ENCODE results near the gene LRRC10.
"Not testable (repeated sequence)": the region's sequence is repeated elsewhere in the genome, so short reads cannot be mapped to it uniquely, and the experiment has no call there.

LRRC10 gene

DNA sequence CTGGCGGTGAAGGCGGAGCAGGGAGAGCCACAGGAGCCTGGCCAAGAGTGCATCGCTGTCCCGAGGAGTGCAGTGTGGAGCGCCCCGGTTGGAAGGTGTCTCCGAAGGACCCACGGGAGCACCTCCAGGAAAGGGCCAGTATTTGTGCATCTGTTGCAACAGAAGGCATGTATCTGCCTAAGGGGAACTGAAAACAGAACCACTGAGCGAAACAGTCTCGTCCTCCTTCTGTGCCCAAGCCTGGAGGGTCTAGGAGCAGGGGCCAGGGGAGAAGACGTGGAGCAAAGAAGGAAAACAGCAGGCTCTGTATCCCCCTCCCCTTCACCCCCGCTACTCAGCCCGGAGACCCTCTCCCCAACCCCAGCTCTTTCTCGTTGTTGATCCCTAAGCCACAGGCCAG is 5.3 kb upstream of the LRRC10 start:
- Histone ChIP-seq H3K36me3 (ENCODE audit: insufficient read depth, low read length) (no peaks in the 10 kb centered on the region), H3K27ac (ENCODE audit: low read depth, low read length) (no peak overlapping the region), H3K4me3 (ENCODE audit: low read depth in 1 of 2, low read length in 2 of 2) (no peak overlapping the region), H3K9ac (ENCODE audit: low read length) (no peak overlapping the region), H3K27me3 (ENCODE audit: control insufficient read depth in 1 of 2, insufficient read depth in 2 of 2, low read length in 2 of 2) (no peaks in the 10 kb centered on the region), H3K4me1 (ENCODE audit: insufficient read depth, low read length) (no peaks in the 10 kb centered on the region), H3K9me3 (ENCODE audit: low read length) (no peaks in the 10 kb centered on the region)

DNA sequence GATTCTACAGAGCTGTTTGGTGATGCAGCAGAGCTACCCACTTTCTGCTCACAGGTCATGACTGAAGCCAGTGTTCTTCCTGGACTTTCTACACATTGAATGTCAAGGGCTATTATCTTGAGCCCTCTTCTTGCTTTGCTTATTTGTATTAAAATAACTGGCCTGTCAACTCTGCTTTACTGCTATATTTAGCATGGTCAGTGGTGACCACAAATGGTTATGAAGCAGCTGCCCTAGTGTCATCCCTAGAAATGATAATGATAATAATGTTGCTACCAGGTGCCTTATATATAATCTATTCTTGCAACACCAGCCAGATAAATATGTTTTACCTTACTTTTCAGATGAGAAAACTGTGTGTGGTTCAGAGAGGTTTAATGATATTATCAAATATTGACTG is 2.6 kb upstream of the LRRC10 start:
- Histone ChIP-seq H3K27ac (ENCODE audit: low read depth, low read length) (no peak overlapping the region), H3K4me1 (ENCODE audit: insufficient read depth, low read length) (no peaks in the 10 kb centered on the region)

DNA sequence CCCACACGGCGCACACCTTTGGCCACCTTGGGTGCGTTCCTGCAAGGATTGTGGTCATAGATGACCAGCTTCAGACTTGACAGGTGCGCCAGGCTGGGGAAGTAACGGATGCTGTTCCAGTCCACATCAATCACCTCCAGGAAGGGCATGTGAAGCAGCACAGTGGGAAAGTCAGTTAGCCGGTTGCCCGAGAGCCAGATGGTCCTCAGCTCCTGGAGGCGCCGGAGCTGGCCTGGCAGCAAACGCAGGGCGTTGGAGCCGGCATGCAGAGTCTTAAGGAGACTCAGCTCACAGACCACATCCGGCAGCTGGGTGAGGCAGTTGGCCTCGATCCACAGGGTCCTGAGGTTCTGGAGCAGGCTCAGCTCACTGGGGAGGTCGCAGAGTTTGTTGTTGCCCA is 581 bp downstream of the LRRC10 start:
- H3K27ac ChIP-seq (ENCODE audit: low read depth, low read length): no peak overlapping the region
- no peaks in the 10 kb centered on the region for H3K27me3 ChIP-seq (ENCODE audit: control insufficient read depth in 1 of 2, insufficient read depth in 2 of 2, low read length in 2 of 2)
- H3K4me1 ChIP-seq (ENCODE audit: insufficient read depth, low read length): no peaks in the 10 kb centered on the region
- no peak overlapping the region for H3K9ac ChIP-seq (ENCODE audit: low read length)
- H3K4me3 ChIP-seq (ENCODE audit: low read depth in 1 of 2, low read length in 2 of 2): no peak overlapping the region
- no peaks in the 10 kb centered on the region for H3K36me3 ChIP-seq (ENCODE audit: insufficient read depth, low read length)
- H3K9me3 ChIP-seq (ENCODE audit: low read length): no peaks in the 10 kb centered on the region

More for the DNA sequence above, 2.6 kb upstream of the LRRC10 start:
- Histone ChIP-seq H3K36me3 (ENCODE audit: insufficient read depth, low read length) (no peaks in the 10 kb centered on the region), H3K9me3 (ENCODE audit: low read length) (no peaks in the 10 kb centered on the region), H3K4me3 (ENCODE audit: low read depth in 1 of 2, low read length in 2 of 2) (no peak overlapping the region), H3K9ac (ENCODE audit: low read length) (no peak overlapping the region), H3K27me3 (ENCODE audit: control insufficient read depth in 1 of 2, insufficient read depth in 2 of 2, low read length in 2 of 2) (no peaks in the 10 kb centered on the region)

DNA sequence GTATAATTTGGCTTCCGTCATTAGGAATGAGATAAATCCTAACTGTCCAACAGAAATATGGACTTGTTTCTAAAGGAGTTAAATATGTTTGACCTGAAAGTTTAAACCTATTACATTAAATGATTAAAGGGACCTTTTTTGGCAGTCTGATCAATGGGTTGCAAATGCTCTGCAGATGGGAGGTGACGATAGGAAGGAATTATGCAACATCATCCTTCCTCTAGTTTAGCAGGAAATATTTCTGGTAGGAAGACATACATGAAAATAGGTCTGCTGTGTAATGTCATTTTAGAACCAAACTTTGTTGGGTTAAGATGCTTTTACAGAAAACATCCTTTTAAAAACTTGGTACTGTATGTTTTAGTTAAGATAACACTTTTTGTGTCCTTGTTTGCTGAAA is 2.6 kb downstream of the LRRC10 start:
- Histone ChIP-seq H3K9ac (ENCODE audit: low read length) (no peak overlapping the region), H3K4me3 (ENCODE audit: low read depth in 1 of 2, low read length in 2 of 2) (no peak overlapping the region), H3K27ac (ENCODE audit: low read depth, low read length) (no peak overlapping the region), H3K27me3 (ENCODE audit: control insufficient read depth in 1 of 2, insufficient read depth in 2 of 2, low read length in 2 of 2) (no peaks in the 10 kb centered on the region), H3K36me3 (ENCODE audit: insufficient read depth, low read length) (peaks cover 4% of the 10 kb centered on the region), H3K4me1 (ENCODE audit: insufficient read depth, low read length) (no peaks in the 10 kb centered on the region), H3K9me3 (ENCODE audit: low read length) (no peaks in the 10 kb centered on the region)

DNA sequence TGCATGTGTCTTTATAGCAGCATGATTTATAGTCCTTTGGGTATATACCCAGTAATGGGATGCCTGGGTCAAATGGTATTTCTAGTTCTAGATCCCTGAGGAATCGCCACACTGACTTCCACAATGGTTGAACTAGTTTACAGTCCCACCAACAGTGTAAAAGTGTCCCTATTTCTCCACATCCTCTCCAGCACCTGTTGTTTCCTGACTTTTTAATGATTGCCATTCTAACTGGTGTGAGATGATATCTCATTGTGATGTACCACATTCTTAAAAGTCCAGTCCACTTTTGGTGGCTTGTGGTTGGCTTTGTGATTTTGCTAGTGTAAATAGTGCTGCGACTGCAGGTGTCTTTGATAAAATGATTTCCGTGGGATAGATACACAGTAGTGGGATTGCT is 6.4 kb downstream of the LRRC10 start:
- not testable (repeated sequence) for H3K4me1 ChIP-seq (ENCODE audit: insufficient read depth, low read length); H3K27ac ChIP-seq (ENCODE audit: low read depth, low read length); H3K9ac ChIP-seq (ENCODE audit: low read length); H3K4me3 ChIP-seq (ENCODE audit: low read depth in 1 of 2, low read length in 2 of 2); H3K27me3 ChIP-seq (ENCODE audit: control insufficient read depth in 1 of 2, insufficient read depth in 2 of 2, low read length in 2 of 2); H3K9me3 ChIP-seq (ENCODE audit: low read length)
- peaks cover 27% of the 10 kb centered on the region for H3K36me3 ChIP-seq (ENCODE audit: insufficient read depth, low read length)

GRCh38 chr12:69603556-69603955 is 7.2 kb downstream of the LRRC10 start:
- H3K9me3 ChIP-seq (ENCODE audit: low read length); H3K4me1 ChIP-seq (ENCODE audit: insufficient read depth, low read length); H3K9ac ChIP-seq (ENCODE audit: low read length); H3K4me3 ChIP-seq (ENCODE audit: low read depth in 1 of 2, low read length in 2 of 2); H3K27ac ChIP-seq (ENCODE audit: low read depth, low read length); H3K27me3 ChIP-seq (ENCODE audit: control insufficient read depth in 1 of 2, insufficient read depth in 2 of 2, low read length in 2 of 2): not testable (repeated sequence)
- H3K36me3 ChIP-seq (ENCODE audit: insufficient read depth, low read length): peaks cover 27% of the 10 kb centered on the region

- H3K36me3 ChIP-seq (ENCODE audit: insufficient read depth, low read length): peaks cover 31% of the 10 kb centered on the region
- no peaks in the 10 kb centered on the region for H3K9me3 ChIP-seq (ENCODE audit: low read length)
Observed at GRCh38 chr12:69602954-69603353, 7.8 kb downstream of the LRRC10 start.

GRCh38 chr12:69601962-69602685 is 8.6 kb downstream of the LRRC10 start:
- no peak overlapping the region for H3K9ac ChIP-seq (ENCODE audit: low read length)
- H3K27ac ChIP-seq (ENCODE audit: low read depth, low read length): no peak overlapping the region
- peaks cover 39% of the 10 kb centered on the region for H3K36me3 ChIP-seq (ENCODE audit: insufficient read depth, low read length)
- no peaks in the 10 kb centered on the region for H3K4me1 ChIP-seq (ENCODE audit: insufficient read depth, low read length)
- H3K27me3 ChIP-seq (ENCODE audit: control insufficient read depth in 1 of 2, insufficient read depth in 2 of 2, low read length in 2 of 2): no peaks in the 10 kb centered on the region
- H3K9me3 ChIP-seq (ENCODE audit: low read length): no peaks in the 10 kb centered on the region
- no peak overlapping the region for H3K4me3 ChIP-seq (ENCODE audit: low read depth in 1 of 2, low read length in 2 of 2)

More at GRCh38 chr12:69602954-69603353, 7.8 kb downstream of the LRRC10 start:
- Histone ChIP-seq H3K4me3 (ENCODE audit: low read depth in 1 of 2, low read length in 2 of 2) (no peak overlapping the region), H3K27ac (ENCODE audit: low read depth, low read length) (no peak overlapping the region), H3K9ac (ENCODE audit: low read length) (no peak overlapping the region), H3K27me3 (ENCODE audit: control insufficient read depth in 1 of 2, insufficient read depth in 2 of 2, low read length in 2 of 2) (no peaks in the 10 kb centered on the region), H3K4me1 (ENCODE audit: insufficient read depth, low read length) (no peaks in the 10 kb centered on the region)

- no peak overlapping the region for H3K27ac ChIP-seq (ENCODE audit: low read depth, low read length)
- H3K4me3 ChIP-seq (ENCODE audit: low read depth in 1 of 2, low read length in 2 of 2): no peak overlapping the region
- no peaks in the 10 kb centered on the region for H3K27me3 ChIP-seq (ENCODE audit: control insufficient read depth in 1 of 2, insufficient read depth in 2 of 2, low read length in 2 of 2)
- no peak overlapping the region for H3K9ac ChIP-seq (ENCODE audit: low read length)
- peaks cover 48% of the 10 kb centered on the region for H3K36me3 ChIP-seq (ENCODE audit: insufficient read depth, low read length)
- H3K9me3 ChIP-seq (ENCODE audit: low read length): no peaks in the 10 kb centered on the region
- no peaks in the 10 kb centered on the region for H3K4me1 ChIP-seq (ENCODE audit: insufficient read depth, low read length)
Observed at GRCh38 chr12:69600804-69601203, 9.9 kb downstream of the LRRC10 start.

GRCh38 chr12:69598174-69598753 is 12.4 kb downstream of the LRRC10 start:
- H3K27me3 ChIP-seq (ENCODE audit: control insufficient read depth in 1 of 2, insufficient read depth in 2 of 2, low read length in 2 of 2): no peaks in the 10 kb centered on the region
- peaks cover 52% of the 10 kb centered on the region for H3K36me3 ChIP-seq (ENCODE audit: insufficient read depth, low read length)
- H3K4me1 ChIP-seq (ENCODE audit: insufficient read depth, low read length): no peaks in the 10 kb centered on the region
- H3K27ac ChIP-seq (ENCODE audit: low read depth, low read length): no peak overlapping the region
- no peaks in the 10 kb centered on the region for H3K9me3 ChIP-seq (ENCODE audit: low read length)
- no peak overlapping the region for H3K4me3 ChIP-seq (ENCODE audit: low read depth in 1 of 2, low read length in 2 of 2)
- H3K9ac ChIP-seq (ENCODE audit: low read length): no peak overlapping the region

DNA sequence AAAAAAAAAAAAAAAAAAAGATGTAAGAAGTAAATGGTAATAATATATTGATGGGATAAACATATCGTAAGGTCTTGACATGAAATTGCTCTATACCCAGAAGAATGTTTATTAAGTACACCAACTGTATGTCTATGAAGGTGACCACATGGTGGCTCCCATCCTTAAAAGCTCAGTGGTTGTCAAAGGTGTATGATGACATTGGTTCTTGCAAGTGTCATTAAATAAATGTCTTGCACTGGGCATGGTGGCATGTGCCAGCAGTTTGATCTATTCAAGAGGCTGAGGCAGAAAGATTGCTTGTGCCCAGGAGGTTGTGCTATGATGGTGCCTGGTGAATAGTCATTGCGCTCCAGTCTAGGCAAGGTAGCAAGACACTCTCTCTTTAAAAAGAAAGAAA is 15.0 kb downstream of the LRRC10 start:
- Histone ChIP-seq H3K36me3 (ENCODE audit: insufficient read depth, low read length) (peaks cover 64% of the 10 kb centered on the region), H3K9me3 (ENCODE audit: low read length) (no peaks in the 10 kb centered on the region), H3K27me3 (ENCODE audit: control insufficient read depth in 1 of 2, insufficient read depth in 2 of 2, low read length in 2 of 2) (no peaks in the 10 kb centered on the region), H3K27ac (ENCODE audit: low read depth, low read length) (no peak overlapping the region), H3K4me1 (ENCODE audit: insufficient read depth, low read length) (no peaks in the 10 kb centered on the region), H3K9ac (ENCODE audit: low read length) (no peak overlapping the region), H3K4me3 (ENCODE audit: low read depth in 1 of 2, low read length in 2 of 2) (no peak overlapping the region)

GRCh38 chr12:69589082-69589481 is 21.6 kb downstream of the LRRC10 start:
- H3K36me3 ChIP-seq (ENCODE audit: insufficient read depth, low read length): peaks cover 65% of the 10 kb centered on the region
- no peak overlapping the region for H3K27ac ChIP-seq (ENCODE audit: low read depth, low read length)
- no peaks in the 10 kb centered on the region for H3K9me3 ChIP-seq (ENCODE audit: low read length)
- no peaks in the 10 kb centered on the region for H3K27me3 ChIP-seq (ENCODE audit: control insufficient read depth in 1 of 2, insufficient read depth in 2 of 2, low read length in 2 of 2)
- H3K4me3 ChIP-seq (ENCODE audit: low read depth in 1 of 2, low read length in 2 of 2): no peak overlapping the region
- H3K4me1 ChIP-seq (ENCODE audit: insufficient read depth, low read length): peaks cover 7% of the 10 kb centered on the region
- no peak overlapping the region for H3K9ac ChIP-seq (ENCODE audit: low read length)
